KBM-7 (cell line): Measurements from ENCODE around the gene POLA1.

ENCODE experiments used
- DNase-seq: peaks from one replicate; pipeline ENCODE4 v3.0.0-alpha.2; 2015
- in situ Hi-C: fragments of 300-500 bp; cut with MboI; formaldehyde crosslinking; loops from 2 replicates; pipeline ENCODE4 v1.14.3; 2020; ENCODE audit warnings: low sequenced_read_pairs, low pct_unique_long_range_greater_than_20kb, mixed read lengths

Gene POLA1

GRCh38 chrX:25039036-25039435 is 345.3 kb downstream of the POLA1 start:
- in situ Hi-C loops: loop anchor here (10.0 kb wide), 1 partner anchor 106 kb away; no protein-coding TSS in a partner anchor
- no peak for DNase-seq

- in situ Hi-C loops: no loop called here
- no peak for DNase-seq
Observed at GRCh38 chrX:25043192-25043591, 349.5 kb downstream of the POLA1 start.
